ENCODE data around the gene PDSS2. TPM values are rescaled to one million over a fixed set of nuclear protein-coding genes. Genes with fewer than 3 reads are reported as not detected.

The PDSS2 gene
- total and polyA plus RNA-seq, 9 of the 15 experiments (the other 6 are each of a cell fraction or from before 2014, with no cell fraction given), result 5.8 to 21.1 (median 12.0) TPM

GRCh38 chr6:107390685-107391435, 68.5 kb downstream of the PDSS2 start:
- Histone ChIP-seq H3K9ac (ENCODE audit: insufficient read depth in 1 of 2, low read depth in 2 of 2, low read length in 2 of 2) (no peak overlapping the region), H3K9me3 (replicated peaks; ENCODE audit: control insufficient read depth, insufficient read depth, low read depth, low read length) (peaks cover 1% of the 10 kb centered on the region; the same call in 1 of the 2 replicates), H2AFZ (ENCODE audit: low read depth, low read length) (no peak overlapping the region), H3K79me2 (ENCODE audit: control insufficient read depth, insufficient read depth, low read length) (no peaks in the 10 kb centered on the region), H4K20me1 (replicated peaks; ENCODE audit: control insufficient read depth, insufficient read depth, low read length) (no peaks in the 10 kb centered on the region), H3K4me3 (no peak overlapping the region), H3K27ac (ENCODE audit: extremely low read depth, low read depth, low read length) (no peak overlapping the region), H3K4me1 (replicated peaks in 1 of 2; ENCODE audit: control insufficient read depth in 2 of 2, insufficient read depth in 2 of 2, low read length in 2 of 2) (0 out of 5 replicates have a peak, but pooled peaks cover 0 to 3% of the 10 kb centered on the region in 2 experiments), H3K9me1 (ENCODE audit: control insufficient read depth, insufficient read depth, low read length) (no peaks in the 10 kb centered on the region), H3K4me2 (ENCODE audit: insufficient read depth, low read length) (no peak overlapping the region), H3K27me3 (ENCODE audit: control insufficient read depth in 2 of 2, insufficient read depth in 2 of 2, low read length in 2 of 2) (no peaks in the 10 kb centered on the region), H3K36me3 (ENCODE audit: control insufficient read depth, insufficient read depth, low read length) (no peaks in the 10 kb centered on the region)
- ATAC-seq (no peak), FAIRE-seq (no peak), DNase-seq (ENCODE audit: extremely low read depth in 1 of 4, low spot score in 3 of 4) (no peak)
- POLR2A ChIA-PET, result no interaction called here
- in situ Hi-C loops (cut with MboI), result no loop called here
- no TSS peak for BruUV-seq (replicated peaks)
- CTCF ChIA-PET (ENCODE audit: low intra/inter-chr PET ratio), result no interaction called here
- intact Hi-C loops (cut with micrococcal nuclease), result no loop called here
- no peak for TF ChIP-seq TSHZ1 (CRISPR knock-in tag; IDR thresholded peaks at IDR 0.05)
- TF ChIP-seq, protein P1, sequence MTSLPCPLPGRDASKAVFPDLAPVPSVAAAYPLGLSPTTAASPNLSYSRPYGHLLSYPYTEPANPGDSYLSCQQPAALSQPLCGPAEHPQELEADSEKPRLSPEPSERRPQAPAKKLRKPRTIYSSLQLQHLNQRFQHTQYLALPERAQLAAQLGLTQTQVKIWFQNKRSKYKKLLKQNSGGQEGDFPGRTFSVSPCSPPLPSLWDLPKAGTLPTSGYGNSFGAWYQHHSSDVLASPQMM (CRISPR knock-in tag; IDR thresholded peaks at IDR 0.05), result no peak
- TF ChIP-seq CBFB (CRISPR knock-in tag; IDR thresholded peaks at IDR 0.05), result no peak
- TF ChIP-seq SIN3B (IDR thresholded peaks at IDR 0.05; ENCODE audit: low read depth), result no peak
- TF ChIP-seq HMBOX1 (IDR thresholded peaks at IDR 0.05), result no peak
- no peak for TF ChIP-seq CUX1 (CRISPR knock-in tag; IDR thresholded peaks at IDR 0.05)
- TF ChIP-seq BDP1 (IDR thresholded peaks at IDR 0.05; ENCODE audit: insufficient read depth, insufficient read length), result no peak
- TF ChIP-seq ZNF766 (CRISPR knock-in tag; conservative IDR thresholded peaks at IDR 0.05), result no peak
- no peak for TF ChIP-seq RBBP5 (IDR thresholded peaks at IDR 0.05; ENCODE audit: borderline replicate concordance, insufficient read depth, low read length, poor library complexity, severe bottlenecking)
- TF ChIP-seq MAFK (IDR thresholded peaks at IDR 0.05; ENCODE audit: low read length), result no peak
- no peak for TF ChIP-seq CC2D1A (IDR thresholded peaks at IDR 0.05)
